Neural crest cell (in vitro differentiated cells): ENCODE data around the gene PLET1. TPM values are rescaled to one million over a fixed set of nuclear protein-coding genes. Genes with fewer than 3 reads are reported as not detected.

Experiments used
- DNase-seq: peaks from one replicate; pipeline ENCODE4 v3.0.0; 2021; ENCODE audit warnings: low read depth, mixed read lengths, low spot score
- H3K27ac Mint-ChIP-seq: one replicate; pipeline ENCODE4 v1.8.0; 2021; ENCODE audit warnings: mild to moderate bottlenecking, mixed read lengths; ENCODE audit not compliant: unreplicated experiment
- H3K27me3 Mint-ChIP-seq: 2 replicates; pipeline ENCODE4 v1.8.0; 2021; ENCODE audit warnings: low read depth, mild to moderate bottlenecking, mixed read lengths
- H3K36me3 Mint-ChIP-seq: 2 replicates; pipeline ENCODE4 v1.8.0; 2021; ENCODE audit warnings: low read depth, mild to moderate bottlenecking, mixed read lengths
- H3K4me1 Mint-ChIP-seq: 2 replicates; pipeline ENCODE4 v1.8.0; 2021; ENCODE audit warnings: mixed read lengths
- H3K4me3 Mint-ChIP-seq: one replicate; pipeline ENCODE4 v1.8.0; 2021; ENCODE audit warnings: mild to moderate bottlenecking, mixed read lengths
- H3K9me3 Mint-ChIP-seq: 2 replicates; pipeline ENCODE4 v1.8.0; 2021; ENCODE audit warnings: mixed read lengths
- CTCF ChIP-seq: fragments of 200-600 bp; sonication (generic); conservative IDR thresholded peaks from 2 replicates; pipeline ENCODE4 v1.5.0; 2021; ENCODE audit warnings: antibody characterized with exemption, mild to moderate bottlenecking
- total RNA-seq: library from RNA; stranded (reverse); gene quantifications from 2 replicates; pipeline ENCODE4 v1.2.1, GENCODE V29; 2021

Gene PLET1
- total RNA-seq, 1 donor from 2014 or later, result not detected

GRCh38 chr11:112285841-112286311 lies 25.2 kb upstream of the PLET1 start:
- peaks cover 19% of the 10 kb centered on the region for H3K27me3 Mint-ChIP-seq
- TF ChIP-seq CTCF, result no peak
- H3K27ac Mint-ChIP-seq, result no peak overlapping the region
- no peak for DNase-seq
- H3K36me3 Mint-ChIP-seq, result no peaks in the 10 kb centered on the region
- no peak overlapping the region for H3K4me3 Mint-ChIP-seq
- H3K9me3 Mint-ChIP-seq, result no peaks in the 10 kb centered on the region
- H3K4me1 Mint-ChIP-seq, result peaks cover 18% of the 10 kb centered on the region

- no peak overlapping the region for H3K4me3 Mint-ChIP-seq
- no peaks in the 10 kb centered on the region for H3K27me3 Mint-ChIP-seq
- H3K4me1 Mint-ChIP-seq, result peaks cover 15% of the 10 kb centered on the region
- H3K36me3 Mint-ChIP-seq, result no peaks in the 10 kb centered on the region
- H3K9me3 Mint-ChIP-seq, result no peaks in the 10 kb centered on the region
- no peak for TF ChIP-seq CTCF
- no peak for DNase-seq
- H3K27ac Mint-ChIP-seq, result no peak overlapping the region
These were observed 21.1 kb upstream of the PLET1 start for GRCh38 chr11:112281726-112282125.

- TF ChIP-seq CTCF, result peak; percentile 71
- Mint-ChIP-seq H3K4me3 (peak overlapping the region; percentile 86), H3K9me3 (no peaks in the 10 kb centered on the region), H3K36me3 (no peaks in the 10 kb centered on the region), H3K27me3 (no peaks in the 10 kb centered on the region), H3K4me1 (peaks cover 15% of the 10 kb centered on the region), H3K27ac (no peak overlapping the region)
- DNase-seq, result peak; percentile 61
These were observed 19.8 kb upstream of the PLET1 start for GRCh38 chr11:112280268-112281126.

GRCh38 chr11:112279901-112280267 lies 19.2 kb upstream of the PLET1 start:
- DNase-seq, result peak; percentile 75
- peak; percentile 78 for TF ChIP-seq CTCF
- Mint-ChIP-seq H3K4me1 (peaks cover 15% of the 10 kb centered on the region), H3K27me3 (no peaks in the 10 kb centered on the region), H3K27ac (no peak overlapping the region), H3K36me3 (no peaks in the 10 kb centered on the region), H3K9me3 (no peaks in the 10 kb centered on the region), H3K4me3 (no peak overlapping the region)

- peaks cover 15% of the 10 kb centered on the region for H3K4me1 Mint-ChIP-seq
- no peak overlapping the region for H3K4me3 Mint-ChIP-seq
- no peaks in the 10 kb centered on the region for H3K27me3 Mint-ChIP-seq
- no peak for TF ChIP-seq CTCF
- no peaks in the 10 kb centered on the region for H3K9me3 Mint-ChIP-seq
- H3K27ac Mint-ChIP-seq, result no peak overlapping the region
- no peaks in the 10 kb centered on the region for H3K36me3 Mint-ChIP-seq
- DNase-seq, result no peak
These were observed 18.1 kb upstream of the PLET1 start for GRCh38 chr11:112278803-112279202.
